Tibial nerve (tissue), 3 donors: ENCODE measurements around the gene ERO1B.

Experiments
- CTCF ChIP-seq, 5 experiments: fragments of 200-600 bp in 3 of 5; fragments of 450-650 bp in 2 of 5; sonication (generic) in 3 of 5; IDR thresholded peaks; one replicate each; pipeline ENCODE4 v1.5.1; 2016 to 2019; ENCODE audit warnings: antibody characterized with exemption in 5 of 5, mild to moderate bottlenecking in 3 of 5, moderate library complexity in 2 of 5
- POLR2A ChIP-seq, 2 donors: fragments of 450-650 bp; IDR thresholded peaks; one replicate each; pipeline ENCODE4 v1.6.1; 2017; ENCODE audit warnings: antibody characterized with exemption in 2 of 2, mild to moderate bottlenecking in 2 of 2, moderate library complexity in 2 of 2

GRCh38 chr1:236200925-236201324 is 80.8 kb downstream of the ERO1B start:
- TF ChIP-seq CTCF (IDR thresholded peaks at IDR 0.05) (no peak), POLR2A (IDR thresholded peaks at IDR 0.05) (no peak)
